Ishikawa (cell line): ENCODE results near the gene SMIM17.

Source experiments
- CEBPB ChIP-seq: IDR thresholded peaks from 2 replicates; pipeline ENCODE4 v1.6.1; 2012
- CREB1 ChIP-seq: IDR thresholded peaks from 2 replicates; pipeline ENCODE4 v1.6.1; 2012; ENCODE audit warnings: low read depth
- EGR1 ChIP-seq: IDR thresholded peaks from 2 replicates; pipeline ENCODE4 v1.6.1; 2012
- EP300 ChIP-seq: IDR thresholded peaks from 2 replicates; pipeline ENCODE4 v1.6.1; 2012; ENCODE audit warnings: borderline replicate concordance
- NFIC ChIP-seq: IDR thresholded peaks from 2 replicates; pipeline ENCODE4 v1.6.1; 2012
- TAF1 ChIP-seq: IDR thresholded peaks from 2 replicates; pipeline ENCODE4 v1.6.1; 2012; ENCODE audit warnings: low read depth, mild to moderate bottlenecking
- TCF12 ChIP-seq: IDR thresholded peaks from 2 replicates; pipeline ENCODE4 v1.6.1; 2012; ENCODE audit warnings: low read depth
- TEAD4 ChIP-seq: IDR thresholded peaks from 2 replicates; pipeline ENCODE4 v1.6.1; 2012
- YY1 ChIP-seq: IDR thresholded peaks from 2 replicates; pipeline ENCODE4 v1.6.1; 2012; ENCODE audit warnings: low read depth
- ZBTB7A ChIP-seq: IDR thresholded peaks from 2 replicates; pipeline ENCODE4 v1.6.1; 2012; ENCODE audit warnings: low read depth
- TF ChIP-seq, protein P1 (sequence below): IDR thresholded peaks from 2 replicates; pipeline ENCODE4 v1.6.1; 2012; ENCODE audit warnings: low read depth, mild to moderate bottlenecking
- TF ChIP-seq, protein P2 (sequence below): IDR thresholded peaks from 2 replicates; pipeline ENCODE4 v1.6.1; 2012
- TF ChIP-seq, protein P3 (sequence below): IDR thresholded peaks from 2 replicates; pipeline ENCODE4 v1.6.1; 2012

DNA sequence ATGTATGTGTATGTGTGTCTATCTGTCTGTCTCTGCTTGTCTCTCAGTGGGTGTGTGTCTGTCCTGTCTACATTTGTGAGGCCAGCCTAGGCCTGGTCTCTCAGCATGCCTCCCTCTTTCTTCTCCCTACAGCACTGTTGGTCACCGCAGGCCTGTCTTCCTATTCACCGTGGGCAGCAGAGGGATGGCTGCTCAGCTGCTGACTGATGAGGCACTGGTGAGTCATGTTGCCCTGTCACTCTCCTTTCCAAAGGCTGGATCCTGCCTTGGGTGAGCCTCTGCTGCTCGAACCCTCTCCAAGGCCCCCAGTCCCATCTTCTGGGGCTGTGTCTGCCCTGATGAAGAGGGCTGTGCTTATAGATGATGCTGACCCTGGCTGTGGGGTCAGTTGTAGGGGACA, 41.6 kb upstream of the SMIM17 start:
- TF ChIP-seq CREB1 (no peak), EP300 (no peak), EGR1 (no peak), TCF12 (no peak), TEAD4 (no peak), ZBTB7A (no peak), TAF1 (no peak), NFIC (no peak), YY1 (no peak), CEBPB (no peak)
- TF ChIP-seq, protein P1, sequence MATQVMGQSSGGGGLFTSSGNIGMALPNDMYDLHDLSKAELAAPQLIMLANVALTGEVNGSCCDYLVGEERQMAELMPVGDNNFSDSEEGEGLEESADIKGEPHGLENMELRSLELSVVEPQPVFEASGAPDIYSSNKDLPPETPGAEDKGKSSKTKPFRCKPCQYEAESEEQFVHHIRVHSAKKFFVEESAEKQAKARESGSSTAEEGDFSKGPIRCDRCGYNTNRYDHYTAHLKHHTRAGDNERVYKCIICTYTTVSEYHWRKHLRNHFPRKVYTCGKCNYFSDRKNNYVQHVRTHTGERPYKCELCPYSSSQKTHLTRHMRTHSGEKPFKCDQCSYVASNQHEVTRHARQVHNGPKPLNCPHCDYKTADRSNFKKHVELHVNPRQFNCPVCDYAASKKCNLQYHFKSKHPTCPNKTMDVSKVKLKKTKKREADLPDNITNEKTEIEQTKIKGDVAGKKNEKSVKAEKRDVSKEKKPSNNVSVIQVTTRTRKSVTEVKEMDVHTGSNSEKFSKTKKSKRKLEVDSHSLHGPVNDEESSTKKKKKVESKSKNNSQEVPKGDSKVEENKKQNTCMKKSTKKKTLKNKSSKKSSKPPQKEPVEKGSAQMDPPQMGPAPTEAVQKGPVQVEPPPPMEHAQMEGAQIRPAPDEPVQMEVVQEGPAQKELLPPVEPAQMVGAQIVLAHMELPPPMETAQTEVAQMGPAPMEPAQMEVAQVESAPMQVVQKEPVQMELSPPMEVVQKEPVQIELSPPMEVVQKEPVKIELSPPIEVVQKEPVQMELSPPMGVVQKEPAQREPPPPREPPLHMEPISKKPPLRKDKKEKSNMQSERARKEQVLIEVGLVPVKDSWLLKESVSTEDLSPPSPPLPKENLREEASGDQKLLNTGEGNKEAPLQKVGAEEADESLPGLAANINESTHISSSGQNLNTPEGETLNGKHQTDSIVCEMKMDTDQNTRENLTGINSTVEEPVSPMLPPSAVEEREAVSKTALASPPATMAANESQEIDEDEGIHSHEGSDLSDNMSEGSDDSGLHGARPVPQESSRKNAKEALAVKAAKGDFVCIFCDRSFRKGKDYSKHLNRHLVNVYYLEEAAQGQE: no peak
- TF ChIP-seq, protein P2, sequence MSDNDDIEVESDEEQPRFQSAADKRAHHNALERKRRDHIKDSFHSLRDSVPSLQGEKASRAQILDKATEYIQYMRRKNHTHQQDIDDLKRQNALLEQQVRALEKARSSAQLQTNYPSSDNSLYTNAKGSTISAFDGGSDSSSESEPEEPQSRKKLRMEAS: no peak
- TF ChIP-seq, protein P3, sequence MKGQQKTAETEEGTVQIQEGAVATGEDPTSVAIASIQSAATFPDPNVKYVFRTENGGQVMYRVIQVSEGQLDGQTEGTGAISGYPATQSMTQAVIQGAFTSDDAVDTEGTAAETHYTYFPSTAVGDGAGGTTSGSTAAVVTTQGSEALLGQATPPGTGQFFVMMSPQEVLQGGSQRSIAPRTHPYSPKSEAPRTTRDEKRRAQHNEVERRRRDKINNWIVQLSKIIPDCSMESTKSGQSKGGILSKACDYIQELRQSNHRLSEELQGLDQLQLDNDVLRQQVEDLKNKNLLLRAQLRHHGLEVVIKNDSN: no peak
